Measurements from ENCODE around the gene COL13A1. TPM values are rescaled to one million over a fixed set of nuclear protein-coding genes. Genes with fewer than 3 reads are reported as not detected.

COL13A1 gene
- total and polyA plus RNA-seq, 2 of the 8 experiments (the other 6 are each of a cell fraction or from before 2014, with no cell fraction given) = 2.6 to 5.2 TPM

DNA sequence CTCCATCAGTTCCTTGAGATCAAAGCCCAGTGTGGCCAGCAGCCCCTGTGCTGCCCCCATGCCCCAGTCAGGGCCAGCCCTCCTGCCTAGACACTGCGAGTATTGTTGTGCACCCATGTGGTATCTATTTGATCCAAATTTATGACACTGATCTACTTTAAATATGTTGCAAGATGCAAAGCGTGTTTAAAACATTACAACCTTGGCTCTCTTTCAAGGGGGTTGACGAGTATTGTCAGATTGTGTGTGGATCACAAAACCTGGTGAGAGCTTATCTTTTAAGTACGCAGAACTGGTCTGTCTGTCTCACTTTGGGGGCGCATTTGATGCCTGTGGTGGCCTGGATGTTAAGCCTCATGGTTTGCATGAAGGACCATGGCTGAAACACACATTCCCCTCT lies 108.9 kb downstream of the COL13A1 start:
- H3K4me1 ChIP-seq (replicated peaks in 1 of 4; ENCODE audit: control insufficient read depth in 3 of 4, insufficient read depth in 4 of 4, low read length in 3 of 4) = peaks cover 0 to 3% (median 1%) of the 10 kb centered on the region in 4 experiments; a peak in 3 of 7 replicates
- no peak overlapping the region for H2BK20ac ChIP-seq (ENCODE audit: low read length)
- H3K27me3 ChIP-seq (replicated peaks in 1 of 4; ENCODE audit: control insufficient read depth in 3 of 4, extremely low read depth in 1 of 4, insufficient read depth in 3 of 4, low read length in 3 of 4) = peaks cover 0 to 3% (median 0%) of the 10 kb centered on the region in 4 experiments; a peak in 2 of 7 replicates
- H3K23ac ChIP-seq (ENCODE audit: insufficient read length) = no peak overlapping the region
- H3K27ac ChIP-seq (ENCODE audit: low read depth, low read length) = no peak overlapping the region
- DNase-seq (ENCODE audit: low read depth in 1 of 2, low spot score in 2 of 2) = no peak
- WGBS, 2 experiments (ENCODE audit: extremely low coverage in 1 of 2, insufficient coverage in 1 of 2, insufficient read length in 1 of 2, insufficient replicate concordance in 2 of 2, low coverage in 1 of 2, low lambda C conversion rate in 2 of 2, missing lambda C conversion rate in 1 of 2) = 97% methylated on average over 5 of the region's 5 CpGs; no CpG with 5 or more reads in 1 of the 2 experiments
- H3K9ac ChIP-seq (replicated peaks in 1 of 4; ENCODE audit: extremely low read depth in 1 of 4, low read depth in 3 of 4, low read length in 3 of 4) = no peak overlapping the region
- FAIRE-seq = no peak
- no peak overlapping the region for H2AK5ac ChIP-seq (ENCODE audit: low read depth, low read length)
- no peaks in the 10 kb centered on the region for H3K36me3 ChIP-seq (ENCODE audit: control insufficient read depth in 2 of 4, insufficient read depth in 4 of 4, low read length in 3 of 4)
- H2BK15ac ChIP-seq (ENCODE audit: low read length) = no peak overlapping the region
- no peak overlapping the region for H3K4ac ChIP-seq (replicated peaks; ENCODE audit: insufficient read length, low read depth, low read length)
- H4K20me1 ChIP-seq (replicated peaks in 1 of 2; ENCODE audit: control insufficient read depth in 1 of 2, insufficient read depth in 2 of 2, low read length in 2 of 2) = no peaks in the 10 kb centered on the region
- TF ChIP-seq, protein P1, sequence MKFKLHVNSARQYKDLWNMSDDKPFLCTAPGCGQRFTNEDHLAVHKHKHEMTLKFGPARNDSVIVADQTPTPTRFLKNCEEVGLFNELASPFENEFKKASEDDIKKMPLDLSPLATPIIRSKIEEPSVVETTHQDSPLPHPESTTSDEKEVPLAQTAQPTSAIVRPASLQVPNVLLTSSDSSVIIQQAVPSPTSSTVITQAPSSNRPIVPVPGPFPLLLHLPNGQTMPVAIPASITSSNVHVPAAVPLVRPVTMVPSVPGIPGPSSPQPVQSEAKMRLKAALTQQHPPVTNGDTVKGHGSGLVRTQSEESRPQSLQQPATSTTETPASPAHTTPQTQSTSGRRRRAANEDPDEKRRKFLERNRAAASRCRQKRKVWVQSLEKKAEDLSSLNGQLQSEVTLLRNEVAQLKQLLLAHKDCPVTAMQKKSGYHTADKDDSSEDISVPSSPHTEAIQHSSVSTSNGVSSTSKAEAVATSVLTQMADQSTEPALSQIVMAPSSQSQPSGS (IDR thresholded peaks at IDR 0.05; ENCODE audit: low read length) = no peak
- TF ChIP-seq ASH2L (IDR thresholded peaks at IDR 0.05; ENCODE audit: low read length) (no peak), EP300 (IDR thresholded peaks at IDR 0.05; ENCODE audit: borderline replicate concordance in 1 of 2, low read depth in 2 of 2, low read length in 2 of 2) (no peak), POLR2A (IDR thresholded peaks at IDR 0.05; ENCODE audit: control extremely low read depth in 1 of 2, low read depth in 2 of 2, low read length in 2 of 2) (no peak), RXRA (IDR thresholded peaks at IDR 0.05; ENCODE audit: insufficient read depth, low read depth, low read length) (no peak), RFX5 (IDR thresholded peaks at IDR 0.05; ENCODE audit: borderline replicate concordance, low read depth, low read length) (no peak), BRCA1 (IDR thresholded peaks at IDR 0.05; ENCODE audit: low read depth, low read length) (no peak), KDM1A (IDR thresholded peaks at IDR 0.05; ENCODE audit: borderline replicate concordance, low read length) (no peak), TAF1 (IDR thresholded peaks at IDR 0.05; ENCODE audit: low read depth, low read length) (no peak), CREB1 (IDR thresholded peaks at IDR 0.05) (no peak), NRF1 (IDR thresholded peaks at IDR 0.05; ENCODE audit: low read depth, low read length) (no peak), RNF2 (IDR thresholded peaks at IDR 0.05; ENCODE audit: borderline replicate concordance, low read depth, low read length, missing control alignments, poor library complexity, severe bottlenecking) (no peak)
- TF ChIP-seq, protein P2, sequence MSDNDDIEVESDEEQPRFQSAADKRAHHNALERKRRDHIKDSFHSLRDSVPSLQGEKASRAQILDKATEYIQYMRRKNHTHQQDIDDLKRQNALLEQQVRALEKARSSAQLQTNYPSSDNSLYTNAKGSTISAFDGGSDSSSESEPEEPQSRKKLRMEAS (IDR thresholded peaks at IDR 0.05) = no peak
- ChIA-PET POLR2A (ENCODE audit: partially characterized antibody) (no interaction called here), CTCF (ENCODE audit: partially characterized antibody) (interaction anchor here (0.7 to 14.1 kb wide), 12 partner anchors 13 to 194 kb away, joined by 3 to 321 read pairs (median 24); no protein-coding TSS in a partner anchor)
- peaks cover 2% of the 10 kb centered on the region; the same call in 1 of the 2 replicates for H3K23me2 ChIP-seq (ENCODE audit: low read depth, low read length)
- H2BK120ac ChIP-seq (replicated peaks; ENCODE audit: low read depth, low read length) = no peak overlapping the region
- no peak overlapping the region for H4K91ac ChIP-seq (replicated peaks; ENCODE audit: insufficient read length, low read length)
- H3K18ac ChIP-seq (ENCODE audit: extremely low read depth, low read length) = no peak overlapping the region
- no peaks in the 10 kb centered on the region for H3K9me3 ChIP-seq (ENCODE audit: insufficient read depth in 2 of 2, low read depth in 1 of 2, low read length in 1 of 2)
- H2BK12ac ChIP-seq (ENCODE audit: low read depth, low read length) = no peak overlapping the region
- H3K4me3 ChIP-seq (ENCODE audit: extremely low read depth in 1 of 4, insufficient read depth in 2 of 4, low read depth in 3 of 4, low read length in 4 of 4) = no peak overlapping the region
- H3K79me1 ChIP-seq (ENCODE audit: low read depth, low read length) = no peaks in the 10 kb centered on the region
- H2AFZ ChIP-seq (ENCODE audit: low read length) = no peak overlapping the region
- no peak overlapping the region for H4K8ac ChIP-seq (ENCODE audit: extremely low read depth, insufficient read depth, low read length)
- H3K4me2 ChIP-seq (ENCODE audit: insufficient read depth in 1 of 2, low read depth in 2 of 2, low read length in 2 of 2) = no peak overlapping the region
- no peaks in the 10 kb centered on the region for H3K79me2 ChIP-seq (ENCODE audit: control insufficient read depth in 1 of 2, insufficient read depth in 2 of 2, low read length in 2 of 2)
- no peak overlapping the region for H2BK5ac ChIP-seq (ENCODE audit: low read depth, low read length)
- H3K14ac ChIP-seq (ENCODE audit: insufficient read length) = no peak overlapping the region
- H3K56ac ChIP-seq (replicated peaks; ENCODE audit: insufficient read length, low read depth, low read length) = no peak overlapping the region
- no peak overlapping the region for H4K5ac ChIP-seq (ENCODE audit: insufficient read length, low read depth, low read length)

Measured in H1 (cell line).